Right cardiac atrium (tissue), 5 donors: Measurements from ENCODE around the gene STX17. TPM values are rescaled to one million over a fixed set of nuclear protein-coding genes. Genes with fewer than 3 reads are reported as not detected.

Experiments
- ATAC-seq, 2 donors: fragments of 200-7000 bp; cut with Tn5 transposase; one replicate each; pipeline versions ENCODE4 v1.8.0 to v1.9.1; 2020; ENCODE audit warnings: moderate library complexity in 2 of 2, mild to moderate bottlenecking in 1 of 2
- DNase-seq, 3 donors: peaks; one replicate each; pipeline ENCODE4 v3.0.0-alpha.2; 2020
- H3K27ac ChIP-seq: one replicate; pipeline ENCODE4 v1.5.1; 2013; ENCODE audit warnings: mild to moderate bottlenecking, low read length, control low read depth, moderate library complexity
- H3K27me3 ChIP-seq: one replicate; pipeline ENCODE4 v1.6.1; 2013; ENCODE audit not compliant: control insufficient read depth, insufficient read depth
- H3K4me1 ChIP-seq: one replicate; pipeline ENCODE4 v1.6.1; 2013; ENCODE audit warnings: low read length; ENCODE audit not compliant: control insufficient read depth, insufficient read depth
- H3K4me3 ChIP-seq: one replicate; pipeline ENCODE4 v1.5.1; 2013; ENCODE audit warnings: low read length, control low read depth
- H3K9me3 ChIP-seq: one replicate; pipeline ENCODE4 v1.6.1; 2013; ENCODE audit warnings: low read length; ENCODE audit not compliant: control insufficient read depth
- WGBS: extraction: QIAGEN DNeasy Blood & Tissue Kit; methylation state at CpG from one replicate; pipeline ENCODE4 v1.1.7; 2013; 5-methylcytosine and 5-hydroxymethylcytosine counted together
- intact Hi-C, 4 donors: fragments of 100-400 bp; cut with DNase I; formaldehyde crosslinking; loops; one replicate each; pipeline versions ENCODE4 v1.11.0 to v1.14.0; 2022 to 2023
- polyA plus RNA-seq: library from polyadenylated mRNA; stranded (reverse); fragments of 200-250 nt; gene quantifications from one replicate; pipeline ENCODE4 v1.2.3, GENCODE V29; 2013
- total RNA-seq, 4 donors: library from RNA; stranded (reverse); fragmentation: NEBNext Ultra II Directional; extraction: Animal tissue kit (Norgen Biotek cat#: 25700); gene quantifications; one replicate each; pipeline ENCODE4 v1.2.1, GENCODE V29; 2021
- donor health status: healthy with polysubstance abuse.
- donor health status: DM: no; HTN: yes; CAD: no.
- donor health status: DM: no; HTN: no; CAD: no.
- donor health status: DM: no; HTN: yes; CAD: no; lungs with severe emphysema.
- donor health status: DM: yes; HTN: yes; CAD: no.

Gene STX17
- total and polyA plus RNA-seq, 5 donors: 6.6 to 25.5 (median 23.4) TPM

GRCh38 chr9:99905833-99906402 lies 536 bp upstream of the STX17 start:
- H3K9me3 ChIP-seq: no peaks in the 10 kb centered on the region
- 30% methylated on average over 9 of the region's 9 CpGs for WGBS
- intact Hi-C loops: loop anchor here in 2 of 4 donors (10.0 kb wide), 1 partner anchor 81 kb away; the partner anchor contains the start of gene NR4A3 (in 2 of the 2)
- H3K4me3 ChIP-seq: peak overlapping the region; percentile 99
- no peak for DNase-seq
- no peaks in the 10 kb centered on the region for H3K27me3 ChIP-seq
- no peak for ATAC-seq
- H3K4me1 ChIP-seq: no peaks in the 10 kb centered on the region
- H3K27ac ChIP-seq: peak overlapping the region; percentile 63

GRCh38 chr9:99907208-99907532 lies 716 bp downstream of the STX17 start:
- H3K9me3 ChIP-seq: no peaks in the 10 kb centered on the region
- peak overlapping the region; percentile 99 for H3K4me3 ChIP-seq
- DNase-seq (no peak), ATAC-seq (no peak)
- 6% methylated on average over 9 of the region's 9 CpGs for WGBS
- intact Hi-C loops: loop anchor here in 2 of 4 donors (10.0 kb wide), 1 partner anchor 82 kb away; the partner anchor contains the start of gene NR4A3 (in 2 of the 2)
- H3K4me1 ChIP-seq: no peaks in the 10 kb centered on the region
- H3K27ac ChIP-seq: peak overlapping the region; percentile 99
- H3K27me3 ChIP-seq: no peaks in the 10 kb centered on the region

GRCh38 chr9:99911600-99911999 lies 5.1 kb downstream of the STX17 start:
- ATAC-seq: no peak
- DNase-seq: no peak
- Histone ChIP-seq H3K27me3 (no peaks in the 10 kb centered on the region), H3K4me3 (no peak overlapping the region), H3K27ac (no peak overlapping the region), H3K9me3 (no peaks in the 10 kb centered on the region), H3K4me1 (no peaks in the 10 kb centered on the region)
- intact Hi-C loops: no loop called here
- 99% methylated on average over 7 of the region's 7 CpGs for WGBS

- intact Hi-C loops: no loop called here
- H3K4me1 ChIP-seq: peaks cover 3% of the 10 kb centered on the region
- H3K27me3 ChIP-seq: no peaks in the 10 kb centered on the region
- DNase-seq (no peak), ATAC-seq (no peak)
- H3K4me3 ChIP-seq: no peak overlapping the region
- no peaks in the 10 kb centered on the region for H3K9me3 ChIP-seq
- WGBS: 79% methylated on average over 1 of the region's 1 CpG
- H3K27ac ChIP-seq: no peak overlapping the region
These were observed 10.2 kb downstream of the STX17 start for GRCh38 chr9:99916650-99917049.

- Histone ChIP-seq H3K4me1 (peaks cover 5% of the 10 kb centered on the region), H3K27me3 (no peaks in the 10 kb centered on the region), H3K4me3 (no peak overlapping the region), H3K27ac (no peak overlapping the region), H3K9me3 (no peaks in the 10 kb centered on the region)
- 93% methylated on average over 3 of the region's 3 CpGs for WGBS
- intact Hi-C loops: no loop called here
- ATAC-seq: no peak
- no peak for DNase-seq
These were observed 11.7 kb downstream of the STX17 start for GRCh38 chr9:99918134-99918533.

- Histone ChIP-seq H3K4me1 (peaks cover 5% of the 10 kb centered on the region), H3K9me3 (no peaks in the 10 kb centered on the region), H3K27ac (no peak overlapping the region), H3K4me3 (no peak overlapping the region), H3K27me3 (no peaks in the 10 kb centered on the region)
- intact Hi-C loops: no loop called here
- ATAC-seq (no peak), DNase-seq (no peak)
- WGBS: 70% methylated on average over 2 of the region's 2 CpGs
These were observed 13.5 kb downstream of the STX17 start for GRCh38 chr9:99919930-99920329.

GRCh38 chr9:99921875-99922710 lies 15.6 kb downstream of the STX17 start:
- Histone ChIP-seq H3K27ac (no peak overlapping the region), H3K9me3 (no peaks in the 10 kb centered on the region), H3K4me1 (peaks cover 5% of the 10 kb centered on the region), H3K4me3 (no peak overlapping the region), H3K27me3 (no peaks in the 10 kb centered on the region)
- DNase-seq (no peak), ATAC-seq (no peak)
- intact Hi-C loops: no loop called here
- WGBS: 78% methylated on average over 4 of the region's 4 CpGs

- peaks cover 5% of the 10 kb centered on the region for H3K4me1 ChIP-seq
- no peak overlapping the region for H3K27ac ChIP-seq
- no peak overlapping the region for H3K4me3 ChIP-seq
- DNase-seq (no peak), ATAC-seq (no peak)
- no peaks in the 10 kb centered on the region for H3K27me3 ChIP-seq
- no peaks in the 10 kb centered on the region for H3K9me3 ChIP-seq
- intact Hi-C loops: no loop called here
These were observed 16.2 kb downstream of the STX17 start for GRCh38 chr9:99922711-99923030.

GRCh38 chr9:99925541-99925940 lies 19.1 kb downstream of the STX17 start:
- Histone ChIP-seq H3K4me1 (peaks cover 2% of the 10 kb centered on the region), H3K9me3 (no peaks in the 10 kb centered on the region), H3K27ac (no peak overlapping the region), H3K4me3 (no peak overlapping the region), H3K27me3 (no peaks in the 10 kb centered on the region)
- no peak for ATAC-seq
- intact Hi-C loops: no loop called here
- WGBS: 96% methylated on average over 4 of the region's 4 CpGs
- no peak for DNase-seq

GRCh38 chr9:99929652-99930051 lies 23.2 kb downstream of the STX17 start:
- 99% methylated on average over 2 of the region's 2 CpGs for WGBS
- no peak for ATAC-seq
- Histone ChIP-seq H3K27me3 (no peaks in the 10 kb centered on the region), H3K4me3 (no peak overlapping the region), H3K9me3 (no peaks in the 10 kb centered on the region), H3K4me1 (no peaks in the 10 kb centered on the region), H3K27ac (no peak overlapping the region)
- intact Hi-C loops: no loop called here
- DNase-seq: no peak

GRCh38 chr9:99931155-99931840 lies 24.8 kb downstream of the STX17 start:
- ATAC-seq: no peak
- WGBS: 96% methylated on average over 6 of the region's 6 CpGs
- DNase-seq: no peak
- Histone ChIP-seq H3K4me3 (no peak overlapping the region), H3K27me3 (no peaks in the 10 kb centered on the region), H3K9me3 (no peaks in the 10 kb centered on the region), H3K27ac (no peak overlapping the region), H3K4me1 (no peaks in the 10 kb centered on the region)
- intact Hi-C loops: no loop called here
